HUES6 (cell line): ENCODE measurements around the gene CCSER1.

ENCODE experiments used
- H3K27ac ChIP-seq: 2 replicates; pipeline ENCODE4 v1.7.0; 2013; ENCODE audit warnings: low read depth, mild to moderate bottlenecking, low read length, inconsistent platforms
- H3K27me3 ChIP-seq: 2 replicates; pipeline ENCODE4 v1.6.1; 2013; ENCODE audit warnings: low read length; ENCODE audit not compliant: control insufficient read depth, insufficient read depth
- H3K36me3 ChIP-seq: 2 replicates; pipeline ENCODE4 v1.6.1; 2013; ENCODE audit warnings: low read length; ENCODE audit not compliant: control insufficient read depth, insufficient read depth
- H3K4me1 ChIP-seq: 2 replicates; pipeline ENCODE4 v1.6.1; 2013; ENCODE audit warnings: low read length; ENCODE audit not compliant: control insufficient read depth, insufficient read depth
- H3K4me3 ChIP-seq: 2 replicates; pipeline ENCODE4 v1.5.1; 2013; ENCODE audit warnings: low read depth, low read length
- H3K9ac ChIP-seq: one replicate; pipeline ENCODE4 v1.6.1; 2013; ENCODE audit warnings: mild to moderate bottlenecking, low read length
- H3K9me3 ChIP-seq: 2 replicates; pipeline ENCODE4 v1.6.1; 2013; ENCODE audit warnings: low read depth, low read length; ENCODE audit not compliant: control insufficient read depth, insufficient read depth

CCSER1 gene

DNA sequence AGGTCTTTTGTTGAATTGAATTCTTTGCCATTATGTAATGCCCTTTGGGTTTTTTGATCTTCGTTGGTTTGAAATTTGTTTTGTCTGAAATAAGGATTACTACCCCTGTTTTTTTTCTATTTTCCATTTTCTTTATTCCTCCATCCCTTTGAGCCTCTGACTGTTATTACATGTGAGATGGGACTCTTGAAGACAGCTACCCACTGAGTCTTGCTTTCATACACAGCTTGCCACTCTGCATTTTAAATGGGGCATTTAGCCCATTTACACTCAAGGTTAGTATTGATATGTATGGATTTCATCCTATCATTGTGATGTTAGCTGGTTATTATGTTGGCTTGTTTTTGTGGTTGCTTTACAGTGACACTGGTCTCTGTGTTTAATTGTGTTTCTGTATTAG, 1440.4 kb downstream of the CCSER1 start:
- Histone ChIP-seq H3K4me1 (no peaks in the 10 kb centered on the region; the same call in 1 of the 2 replicates), H3K27me3 (no peaks in the 10 kb centered on the region), H3K9ac (no peak overlapping the region), H3K36me3 (peaks cover 2% of the 10 kb centered on the region; the same call in 1 of the 2 replicates), H3K27ac (no peak overlapping the region; the same call in 1 of the 2 replicates), H3K4me3 (no peak overlapping the region), H3K9me3 (peaks cover 49% of the 10 kb centered on the region)

- no peaks in the 10 kb centered on the region for H3K36me3 ChIP-seq
- no peak overlapping the region for H3K4me3 ChIP-seq
- 0 out of 2 replicates have a peak, but pooled peaks cover 3% of the 10 kb centered on the region for H3K9me3 ChIP-seq
- peaks cover 15% of the 10 kb centered on the region for H3K4me1 ChIP-seq
- peak overlapping the region; percentile 69 for H3K27ac ChIP-seq
- H3K9ac ChIP-seq: no peak overlapping the region
- H3K27me3 ChIP-seq: no peaks in the 10 kb centered on the region
Observed at GRCh38 chr4:91577864-91578263, 1450.7 kb downstream of the CCSER1 start.

DNA sequence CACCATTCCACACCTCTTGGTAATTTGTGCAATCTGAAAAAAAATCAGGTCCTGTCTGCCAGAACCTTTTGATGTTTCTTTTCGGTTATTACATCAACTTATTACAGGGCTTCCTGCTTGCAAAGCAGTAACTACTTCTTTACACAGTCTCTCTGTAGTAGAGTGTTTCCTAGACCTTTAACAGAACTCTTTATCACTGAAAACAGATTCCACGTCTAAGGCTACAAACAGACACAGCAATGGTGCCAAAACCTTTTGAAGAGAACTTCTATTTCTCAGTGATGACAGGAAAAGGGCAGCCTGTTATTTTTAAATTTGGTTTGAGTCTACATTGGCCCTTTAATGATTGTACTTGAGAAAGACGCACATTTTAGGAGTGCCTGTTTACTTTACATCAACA, 1463.1 kb downstream of the CCSER1 start:
- no peak overlapping the region for H3K4me3 ChIP-seq
- H3K27ac ChIP-seq: no peak overlapping the region; the same call in 1 of the 2 replicates
- H3K36me3 ChIP-seq: no peaks in the 10 kb centered on the region
- H3K27me3 ChIP-seq: no peaks in the 10 kb centered on the region
- 0 out of 2 replicates have a peak, but pooled peaks cover 9% of the 10 kb centered on the region for H3K4me1 ChIP-seq
- no peak overlapping the region for H3K9ac ChIP-seq
- no peaks in the 10 kb centered on the region for H3K9me3 ChIP-seq

GRCh38 chr4:91592125-91592524, 1464.9 kb downstream of the CCSER1 start:
- Histone ChIP-seq H3K4me1 (peaks cover 17% of the 10 kb centered on the region; the same call in 1 of the 2 replicates), H3K4me3 (no peak overlapping the region), H3K27me3 (no peaks in the 10 kb centered on the region)

DNA sequence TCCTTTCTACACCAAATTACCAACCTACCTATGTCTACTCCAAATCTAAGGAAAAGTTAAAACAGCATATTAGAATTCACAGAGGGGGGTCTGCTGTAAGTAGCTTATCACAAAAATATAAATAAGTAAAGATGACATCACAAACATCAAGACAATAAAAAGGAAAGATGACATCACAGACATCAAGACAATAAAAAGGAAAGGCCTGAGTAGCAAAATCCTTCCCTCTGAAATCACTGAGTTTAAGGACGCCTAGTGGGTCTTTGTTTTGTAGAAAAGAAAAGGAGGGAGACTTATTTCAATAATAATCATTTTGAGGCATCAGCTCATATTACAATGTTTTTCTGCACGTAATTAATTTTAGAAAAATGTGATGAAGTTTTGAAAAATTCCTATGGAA, 1469.5 kb downstream of the CCSER1 start:
- Histone ChIP-seq H3K4me1 (peaks cover 8% of the 10 kb centered on the region; the same call in 1 of the 2 replicates), H3K36me3 (no peaks in the 10 kb centered on the region), H3K27ac (no peak overlapping the region), H3K27me3 (no peaks in the 10 kb centered on the region), H3K4me3 (no peak overlapping the region), H3K9me3 (no peaks in the 10 kb centered on the region), H3K9ac (no peak overlapping the region)

More at GRCh38 chr4:91592125-91592524, 1464.9 kb downstream of the CCSER1 start:
- Histone ChIP-seq H3K9ac (no peak overlapping the region), H3K9me3 (no peaks in the 10 kb centered on the region), H3K36me3 (no peaks in the 10 kb centered on the region), H3K27ac (no peak overlapping the region)

GRCh38 chr4:91598696-91599095, 1471.5 kb downstream of the CCSER1 start:
- Histone ChIP-seq H3K36me3 (no peaks in the 10 kb centered on the region), H3K9ac (no peak overlapping the region), H3K9me3 (no peaks in the 10 kb centered on the region), H3K27ac (no peak overlapping the region), H3K4me1 (peaks cover 8% of the 10 kb centered on the region; the same call in 1 of the 2 replicates), H3K27me3 (no peaks in the 10 kb centered on the region), H3K4me3 (no peak overlapping the region)

GRCh38 chr4:91600301-91600700, 1473.1 kb downstream of the CCSER1 start:
- no peak overlapping the region for H3K4me3 ChIP-seq
- H3K36me3 ChIP-seq: no peaks in the 10 kb centered on the region
- peaks cover 8% of the 10 kb centered on the region; the same call in 1 of the 2 replicates for H3K4me1 ChIP-seq
- no peak overlapping the region for H3K27ac ChIP-seq
- no peaks in the 10 kb centered on the region for H3K9me3 ChIP-seq
- no peak overlapping the region for H3K9ac ChIP-seq
- H3K27me3 ChIP-seq: no peaks in the 10 kb centered on the region

DNA sequence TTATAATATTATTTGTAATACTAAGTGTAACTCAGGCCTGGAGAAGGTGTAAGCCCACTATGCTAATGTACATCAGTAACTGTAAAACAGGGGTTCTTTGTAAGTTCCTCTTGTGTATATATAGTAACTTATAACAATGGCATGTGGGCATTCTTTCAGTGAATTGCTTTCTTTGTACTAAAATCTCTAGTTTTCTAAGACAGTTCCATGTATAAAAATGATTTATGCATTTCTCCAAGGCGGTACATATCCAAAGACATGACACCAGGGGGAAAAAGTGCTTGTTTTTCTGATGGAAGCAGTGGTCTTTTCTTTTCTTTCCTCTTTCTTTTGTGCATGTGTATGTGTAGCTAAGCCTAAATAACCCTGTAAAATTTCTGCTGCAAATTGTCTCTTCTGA, 1474.2 kb downstream of the CCSER1 start:
- H3K9ac ChIP-seq: no peak overlapping the region
- H3K4me1 ChIP-seq: peaks cover 5% of the 10 kb centered on the region; the same call in 1 of the 2 replicates
- H3K9me3 ChIP-seq: no peaks in the 10 kb centered on the region
- no peak overlapping the region for H3K4me3 ChIP-seq
- H3K27me3 ChIP-seq: no peaks in the 10 kb centered on the region
- no peaks in the 10 kb centered on the region for H3K36me3 ChIP-seq
- no peak overlapping the region for H3K27ac ChIP-seq

DNA sequence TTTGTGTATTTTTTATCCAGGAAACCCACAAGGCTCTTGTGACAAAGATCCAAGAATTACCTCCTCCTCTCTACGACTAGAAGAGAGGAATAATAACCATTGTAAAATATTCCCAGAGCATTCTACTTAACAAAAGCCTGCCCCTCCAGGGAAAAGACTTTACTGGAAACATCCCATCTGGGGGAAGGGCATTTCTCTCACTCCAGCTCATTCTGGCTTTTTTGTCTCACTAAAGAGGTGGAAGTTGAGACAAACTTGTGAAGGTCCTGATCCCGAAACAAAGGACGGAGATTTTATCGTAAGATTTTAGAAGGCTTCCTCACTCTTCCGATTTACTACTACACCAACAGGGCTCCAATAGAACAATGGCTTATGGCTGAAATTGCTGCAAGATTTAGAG, 1484.6 kb downstream of the CCSER1 start:
- no peaks in the 10 kb centered on the region for H3K36me3 ChIP-seq
- no peaks in the 10 kb centered on the region for H3K27me3 ChIP-seq
- H3K4me3 ChIP-seq: no peak overlapping the region
- H3K9ac ChIP-seq: no peak overlapping the region
- H3K9me3 ChIP-seq: no peaks in the 10 kb centered on the region
- H3K4me1 ChIP-seq: no peaks in the 10 kb centered on the region; the same call in 1 of the 2 replicates
- H3K27ac ChIP-seq: no peak overlapping the region; the same call in 1 of the 2 replicates

DNA sequence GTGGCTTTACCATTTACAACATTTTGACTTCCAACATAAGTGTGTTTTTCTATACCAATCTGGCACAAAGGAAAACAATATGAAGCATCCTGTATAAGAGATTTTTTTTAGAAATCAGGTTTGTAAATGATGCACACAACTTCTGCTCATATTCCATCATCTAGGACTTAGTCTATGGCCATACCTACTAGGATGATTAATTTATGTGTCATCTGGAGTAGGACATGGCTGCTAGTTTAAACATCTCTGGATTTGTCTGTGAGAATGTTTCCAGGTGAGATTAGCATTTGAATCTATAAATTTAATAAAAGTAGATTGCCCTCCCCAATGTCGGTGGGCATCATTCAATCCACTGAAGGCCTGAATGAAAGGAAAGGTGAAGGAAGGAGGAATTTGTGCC, 1493.8 kb downstream of the CCSER1 start:
- Histone ChIP-seq H3K4me1 (peaks cover 9% of the 10 kb centered on the region; the same call in 1 of the 2 replicates), H3K9me3 (peaks cover 3% of the 10 kb centered on the region; the same call in 1 of the 2 replicates), H3K27ac (no peak overlapping the region), H3K4me3 (no peak overlapping the region), H3K36me3 (0 out of 2 replicates have a peak, but pooled peaks cover 5% of the 10 kb centered on the region), H3K9ac (no peak overlapping the region), H3K27me3 (no peaks in the 10 kb centered on the region)

- Histone ChIP-seq H3K4me1 (peaks cover 9% of the 10 kb centered on the region; the same call in 1 of the 2 replicates), H3K27me3 (no peaks in the 10 kb centered on the region), H3K27ac (no peak overlapping the region), H3K9ac (no peak overlapping the region), H3K4me3 (no peak overlapping the region), H3K9me3 (peaks cover 3% of the 10 kb centered on the region; the same call in 1 of the 2 replicates), H3K36me3 (0 out of 2 replicates have a peak, but pooled peaks cover 5% of the 10 kb centered on the region)
Observed at GRCh38 chr4:91621446-91621845, 1494.3 kb downstream of the CCSER1 start.
